ENCODE results near the gene IPO7.

- TF ChIP-seq CTCF (tag by site-specific recombination; IDR thresholded peaks at IDR 0.05): no peak
- TF ChIP-seq ZNF768 (tag by site-specific recombination; IDR thresholded peaks at IDR 0.05): no peak
- TF ChIP-seq ZNF423 (tag by site-specific recombination; IDR thresholded peaks at IDR 0.05): no peak
- no peak for TF ChIP-seq ZNF704 (tag by site-specific recombination; IDR thresholded peaks at IDR 0.05)
- no peak for TF ChIP-seq PATZ1 (tag by site-specific recombination; IDR thresholded peaks at IDR 0.05)
- no peak for TF ChIP-seq ZEB2 (tag by site-specific recombination; IDR thresholded peaks at IDR 0.05)
- TF ChIP-seq ZNF837 (tag by site-specific recombination; IDR thresholded peaks at IDR 0.05): no peak
- no peak for TF ChIP-seq ZNF514 (tag by site-specific recombination; IDR thresholded peaks at IDR 0.05)
- no peak for TF ChIP-seq MEIS1 (CRISPR knock-in tag; IDR thresholded peaks at IDR 0.05; ENCODE audit: borderline replicate concordance)
- TF ChIP-seq ZBTB7A (tag by site-specific recombination; IDR thresholded peaks at IDR 0.05; ENCODE audit: low read depth): no peak
- TF ChIP-seq ZSCAN18 (tag by site-specific recombination; IDR thresholded peaks at IDR 0.05): no peak
- no peak for TF ChIP-seq ZNF677 (tag by site-specific recombination; IDR thresholded peaks at IDR 0.05)
These were observed 109.9 kb downstream of the IPO7 start for GRCh38 chr11:9494316-9494715.

Data from HEK293 (cell line).